Activated B cell treated with CpG ODN at 0.5 μM for 24 hours (primary cell): ENCODE measurements around the gene TMEM125. TPM values are rescaled to one million over a fixed set of nuclear protein-coding genes. Genes with fewer than 3 reads are reported as not detected.

ENCODE experiments used
- ATAC-seq: fragments of 200-7000 bp; cut with Tn5 transposase; one replicate; pipeline ENCODE4 v1.10.0; 2021; ENCODE audit warnings: low read depth, mild to moderate bottlenecking, moderate library complexity
- CTCF ChIA-PET: fragments of 350-600 bp; sonication (Branson Sonifier 250); formaldehyde crosslinking; loops from one replicate; lab custom pipeline; 2021; ENCODE audit warnings: antibody characterized with exemption; lab: Charles Lee
- POLR2A ChIA-PET: fragments of 350-600 bp; sonication (Branson Sonifier 250); formaldehyde crosslinking; loops from one replicate; lab custom pipeline; 2021; ENCODE audit warnings: antibody characterized with exemption; lab: Charles Lee
- DNase-seq: peaks from one replicate; pipeline ENCODE4 v3.0.0; 2022
- H3K27ac Mint-ChIP-seq: one replicate; pipeline ENCODE4 v1.8.0; 2020; ENCODE audit warnings: mixed read lengths
- H3K27me3 Mint-ChIP-seq: one replicate; pipeline ENCODE4 v1.8.0; 2021; ENCODE audit warnings: mixed read lengths
- H3K36me3 Mint-ChIP-seq: one replicate; pipeline ENCODE4 v1.8.0; 2021; ENCODE audit warnings: low read depth, mixed read lengths
- H3K4me1 Mint-ChIP-seq: one replicate; pipeline ENCODE4 v1.8.0; 2021; ENCODE audit warnings: mixed read lengths
- H3K4me3 Mint-ChIP-seq: one replicate; pipeline ENCODE4 v1.8.0; 2020; ENCODE audit warnings: mild to moderate bottlenecking, mixed read lengths
- H3K9me3 Mint-ChIP-seq: one replicate; pipeline ENCODE4 v1.8.0; 2020; ENCODE audit warnings: mixed read lengths
- intact Hi-C: fragments of 100-400 bp; cut with micrococcal nuclease; formaldehyde crosslinking; loops from one replicate; pipeline ENCODE4 v1.15.1; 2024
- total RNA-seq: library from RNA; stranded (reverse); gene quantifications from 2 replicates; pipeline ENCODE4 v1.2.3, GENCODE V29; 2022
- TF ChIP-seq, protein P1 (sequence below): fragments of 200-600 bp; IDR thresholded peaks from one replicate; pipeline ENCODE4 v1.8.0; 2022; ENCODE audit warnings: antibody characterized with exemption, mild to moderate bottlenecking

TMEM125 gene
- total RNA-seq, 1 donor from 2014 or later: not detected

DNA sequence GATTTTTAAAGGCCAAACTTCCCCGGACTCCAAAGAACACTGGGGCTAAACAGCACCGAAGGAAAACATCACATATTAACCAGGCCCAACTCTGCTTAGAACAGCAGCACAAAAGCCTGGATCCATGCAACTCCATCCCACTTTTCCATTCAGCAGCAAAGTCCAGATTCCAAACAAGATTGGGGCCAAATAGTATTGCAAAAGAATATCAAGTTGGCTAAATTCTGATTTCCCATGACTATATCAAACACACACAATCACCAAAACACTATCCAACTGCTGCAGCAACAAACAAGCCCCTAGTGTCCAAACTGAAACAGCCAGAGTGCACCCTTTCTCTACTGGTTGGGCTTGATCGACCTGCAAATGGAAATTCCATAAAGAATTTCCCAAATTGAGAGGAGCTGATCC lies 19.4 kb upstream of the TMEM125 start:
- intact Hi-C loops: no loop called here
- TF ChIP-seq, protein P1, sequence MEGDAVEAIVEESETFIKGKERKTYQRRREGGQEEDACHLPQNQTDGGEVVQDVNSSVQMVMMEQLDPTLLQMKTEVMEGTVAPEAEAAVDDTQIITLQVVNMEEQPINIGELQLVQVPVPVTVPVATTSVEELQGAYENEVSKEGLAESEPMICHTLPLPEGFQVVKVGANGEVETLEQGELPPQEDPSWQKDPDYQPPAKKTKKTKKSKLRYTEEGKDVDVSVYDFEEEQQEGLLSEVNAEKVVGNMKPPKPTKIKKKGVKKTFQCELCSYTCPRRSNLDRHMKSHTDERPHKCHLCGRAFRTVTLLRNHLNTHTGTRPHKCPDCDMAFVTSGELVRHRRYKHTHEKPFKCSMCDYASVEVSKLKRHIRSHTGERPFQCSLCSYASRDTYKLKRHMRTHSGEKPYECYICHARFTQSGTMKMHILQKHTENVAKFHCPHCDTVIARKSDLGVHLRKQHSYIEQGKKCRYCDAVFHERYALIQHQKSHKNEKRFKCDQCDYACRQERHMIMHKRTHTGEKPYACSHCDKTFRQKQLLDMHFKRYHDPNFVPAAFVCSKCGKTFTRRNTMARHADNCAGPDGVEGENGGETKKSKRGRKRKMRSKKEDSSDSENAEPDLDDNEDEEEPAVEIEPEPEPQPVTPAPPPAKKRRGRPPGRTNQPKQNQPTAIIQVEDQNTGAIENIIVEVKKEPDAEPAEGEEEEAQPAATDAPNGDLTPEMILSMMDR: no peak
- H3K27me3 Mint-ChIP-seq: peaks cover 7% of the 10 kb centered on the region
- CTCF ChIA-PET: no interaction called here
- no peak overlapping the region for H3K27ac Mint-ChIP-seq
- peaks cover 4% of the 10 kb centered on the region for H3K9me3 Mint-ChIP-seq
- no peaks in the 10 kb centered on the region for H3K4me1 Mint-ChIP-seq
- POLR2A ChIA-PET: no interaction called here
- no peaks in the 10 kb centered on the region for H3K36me3 Mint-ChIP-seq
- DNase-seq (no peak), ATAC-seq (no peak)
- no peak overlapping the region for H3K4me3 Mint-ChIP-seq

DNA sequence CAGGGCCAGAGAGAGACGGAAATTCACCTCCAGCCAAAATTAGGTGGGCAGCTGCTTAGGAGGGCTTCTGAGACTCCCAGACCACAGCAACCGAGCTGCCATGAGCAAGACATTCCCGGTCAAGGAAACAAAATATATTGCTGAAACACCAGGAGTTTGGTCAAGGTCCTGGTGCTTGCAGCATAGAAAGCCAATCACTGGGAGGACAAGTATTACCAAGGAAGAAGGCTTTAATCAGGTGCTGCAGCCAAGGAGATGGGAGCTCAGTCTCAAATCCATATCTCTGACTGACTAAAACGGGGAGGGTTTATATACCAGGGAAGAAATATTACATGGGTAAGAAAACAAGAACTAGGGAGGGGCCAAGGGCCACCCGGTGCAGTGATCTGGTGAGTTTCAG lies 18.8 kb upstream of the TMEM125 start:
- Mint-ChIP-seq H3K27me3 (peaks cover 7% of the 10 kb centered on the region), H3K4me3 (no peak overlapping the region), H3K27ac (no peak overlapping the region), H3K36me3 (no peaks in the 10 kb centered on the region), H3K4me1 (no peaks in the 10 kb centered on the region), H3K9me3 (peaks cover 4% of the 10 kb centered on the region)
- ChIA-PET POLR2A (no interaction called here), CTCF (no interaction called here)
- intact Hi-C loops: no loop called here
- TF ChIP-seq, protein P1: no peak
- DNase-seq: no peak
- no peak for ATAC-seq

DNA sequence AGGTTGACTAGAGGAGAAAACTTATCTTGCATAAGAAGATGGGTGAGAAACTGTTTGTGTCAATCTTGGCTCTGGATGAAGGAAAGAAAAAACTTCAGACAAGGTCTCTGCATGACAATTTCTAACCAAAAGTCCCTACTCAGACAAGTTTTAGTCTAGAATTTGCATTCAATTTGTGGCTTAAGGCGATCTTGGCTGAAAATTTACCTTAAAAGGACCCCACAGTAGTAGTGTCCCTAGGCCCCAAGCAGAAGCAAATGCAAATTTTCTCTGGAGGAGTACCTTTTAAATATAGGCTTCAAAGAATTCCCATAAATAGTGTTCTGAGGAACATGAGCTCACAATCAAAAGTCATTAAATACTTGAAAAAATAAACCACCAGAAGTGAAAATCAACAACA lies 17.6 kb upstream of the TMEM125 start:
- Mint-ChIP-seq H3K27me3 (peaks cover 4% of the 10 kb centered on the region), H3K4me1 (no peaks in the 10 kb centered on the region), H3K4me3 (no peak overlapping the region), H3K9me3 (peaks cover under 1% of the 10 kb centered on the region), H3K36me3 (no peaks in the 10 kb centered on the region), H3K27ac (no peak overlapping the region)
- TF ChIP-seq, protein P1: no peak
- intact Hi-C loops: no loop called here
- ATAC-seq (no peak), DNase-seq (no peak)
- ChIA-PET POLR2A (no interaction called here), CTCF (no interaction called here)

DNA sequence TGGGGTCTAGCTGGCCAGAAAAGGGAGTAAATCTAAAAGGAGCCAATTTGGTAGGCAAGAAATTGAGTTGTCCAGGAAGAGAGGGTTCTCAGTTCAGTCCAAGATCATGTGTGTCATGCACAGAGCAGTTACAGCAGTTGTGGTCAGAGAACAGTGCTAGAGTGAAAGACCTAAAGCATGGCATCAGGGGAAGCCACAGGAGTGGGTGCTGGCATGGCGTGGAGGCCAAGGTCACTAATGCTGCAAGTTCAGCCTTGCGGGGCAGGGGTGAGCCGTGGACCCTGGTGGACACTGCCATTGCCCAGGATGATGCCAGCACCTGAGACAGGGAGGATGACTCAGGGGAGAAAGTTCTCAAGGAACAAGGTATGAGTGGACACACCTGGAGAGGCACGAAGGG lies 16.6 kb upstream of the TMEM125 start:
- TF ChIP-seq, protein P1: no peak
- Mint-ChIP-seq H3K27me3 (peaks cover 4% of the 10 kb centered on the region), H3K4me1 (no peaks in the 10 kb centered on the region), H3K36me3 (no peaks in the 10 kb centered on the region), H3K9me3 (peaks cover 3% of the 10 kb centered on the region), H3K27ac (no peak overlapping the region), H3K4me3 (no peak overlapping the region)
- intact Hi-C loops: no loop called here
- no peak for DNase-seq
- POLR2A ChIA-PET: no interaction called here
- CTCF ChIA-PET: no interaction called here
- no peak for ATAC-seq

DNA sequence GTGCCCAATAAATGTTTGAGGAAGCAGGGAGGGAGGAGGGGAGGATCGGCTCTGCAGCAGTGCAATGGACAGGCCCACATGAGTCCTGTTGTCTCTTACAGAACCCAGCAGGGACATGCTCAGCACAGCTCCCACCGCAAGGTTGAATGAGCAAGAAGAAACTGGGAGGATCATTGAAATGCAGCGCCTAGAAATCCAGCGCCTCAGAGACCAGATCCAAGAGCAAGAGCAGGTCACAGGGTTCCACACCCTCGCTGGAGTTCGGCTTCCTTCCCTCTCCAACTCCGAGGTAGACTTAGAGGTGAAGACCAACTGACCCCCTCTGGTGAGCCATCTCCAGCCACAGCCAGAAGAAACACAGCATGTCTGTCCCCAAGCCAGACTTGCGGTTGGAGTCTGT lies 15.9 kb upstream of the TMEM125 start:
- Mint-ChIP-seq H3K4me1 (no peaks in the 10 kb centered on the region), H3K27me3 (peaks cover 4% of the 10 kb centered on the region), H3K27ac (no peak overlapping the region), H3K4me3 (no peak overlapping the region), H3K9me3 (peaks cover 8% of the 10 kb centered on the region), H3K36me3 (no peaks in the 10 kb centered on the region)
- TF ChIP-seq, protein P1: no peak
- no peak for DNase-seq
- intact Hi-C loops: no loop called here
- CTCF ChIA-PET: no interaction called here
- POLR2A ChIA-PET: no interaction called here
- no peak for ATAC-seq
